ENCODE results near the gene PYGO1.
"Not testable (repeated sequence)": the region's sequence is repeated elsewhere in the genome, so short reads cannot be mapped to it uniquely, and the experiment has no call there.

The PYGO1 gene

GRCh38 chr15:55562601-55563000 lies 25.5 kb downstream of the PYGO1 start:
- no peak for DNase-seq

- no peak for DNase-seq
Measured at GRCh38 chr15:55555089-55555488, 33.1 kb downstream of the PYGO1 start.

- DNase-seq = no peak
Measured at GRCh38 chr15:55552926-55553325, 35.2 kb downstream of the PYGO1 start.

- DNase-seq = no peak
Measured at GRCh38 chr15:55552451-55552850, 35.7 kb downstream of the PYGO1 start.

GRCh38 chr15:55549305-55549704 lies 38.8 kb downstream of the PYGO1 start:
- no peak for DNase-seq

- DNase-seq = no peak
Measured at GRCh38 chr15:55546718-55547117, 41.4 kb downstream of the PYGO1 start.

- DNase-seq = no peak
Measured at GRCh38 chr15:55535436-55535835, 52.7 kb downstream of the PYGO1 start.

GRCh38 chr15:55532944-55533343 lies 55.2 kb downstream of the PYGO1 start:
- no peak for DNase-seq

GRCh38 chr15:55530861-55531313 lies 57.3 kb downstream of the PYGO1 start:
- no peak for DNase-seq

- no peak for DNase-seq
Measured at GRCh38 chr15:55528812-55529211, 59.3 kb downstream of the PYGO1 start.

- no peak for DNase-seq
Measured at GRCh38 chr15:55527150-55527549, 61.0 kb downstream of the PYGO1 start.

GRCh38 chr15:55526559-55527036 lies 61.5 kb downstream of the PYGO1 start:
- no peak for DNase-seq

GRCh38 chr15:55522742-55523450 lies 65.2 kb downstream of the PYGO1 start:
- DNase-seq = no peak

GRCh38 chr15:55518641-55519040 lies 69.5 kb downstream of the PYGO1 start:
- no peak for DNase-seq

- no peak for DNase-seq
Measured at GRCh38 chr15:55518009-55518408, 70.1 kb downstream of the PYGO1 start.

- no peak for DNase-seq
Measured at GRCh38 chr15:55515991-55516776, 72.0 kb downstream of the PYGO1 start.

GRCh38 chr15:55515491-55515890 lies 72.7 kb downstream of the PYGO1 start:
- DNase-seq = no peak

- no peak for DNase-seq
Measured at GRCh38 chr15:55514414-55514850, 73.7 kb downstream of the PYGO1 start.

GRCh38 chr15:55513621-55514413 lies 74.3 kb downstream of the PYGO1 start:
- not testable (repeated sequence) for DNase-seq

GRCh38 chr15:55513152-55513551 lies 75.0 kb downstream of the PYGO1 start:
- DNase-seq = no peak

GRCh38 chr15:55507567-55507966 lies 80.6 kb downstream of the PYGO1 start:
- DNase-seq = no peak

GRCh38 chr15:55505407-55505806 lies 82.7 kb downstream of the PYGO1 start:
- not testable (repeated sequence) for DNase-seq

- DNase-seq = no peak
Measured at GRCh38 chr15:55499151-55499550, 89.0 kb downstream of the PYGO1 start.

Data from KG1 (cell line).